ENCODE results near the gene AKNA.

The AKNA gene

DNA sequence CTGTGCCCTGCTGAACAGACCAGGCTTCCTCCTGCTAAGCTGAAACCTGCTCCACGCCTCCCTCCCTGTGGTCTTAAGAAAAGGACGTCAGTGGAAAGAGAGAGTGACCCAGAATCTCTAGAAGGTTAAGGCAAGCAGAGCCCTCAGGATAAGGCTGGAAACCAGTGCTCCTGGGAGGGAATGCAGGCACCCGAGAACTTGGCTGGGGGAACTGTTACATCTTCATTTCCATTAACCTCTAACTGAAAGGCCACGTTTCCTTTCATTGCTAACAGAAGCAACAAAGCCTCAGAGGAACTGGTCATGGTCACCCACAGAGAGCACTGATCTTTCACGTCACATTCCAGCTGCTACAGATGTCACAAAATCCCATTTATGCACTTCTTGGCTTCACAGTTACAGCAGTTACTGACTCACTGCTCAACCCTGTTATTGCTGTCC is 26.1 kb upstream of the AKNA start:
- no peak for DNase-seq

DNA sequence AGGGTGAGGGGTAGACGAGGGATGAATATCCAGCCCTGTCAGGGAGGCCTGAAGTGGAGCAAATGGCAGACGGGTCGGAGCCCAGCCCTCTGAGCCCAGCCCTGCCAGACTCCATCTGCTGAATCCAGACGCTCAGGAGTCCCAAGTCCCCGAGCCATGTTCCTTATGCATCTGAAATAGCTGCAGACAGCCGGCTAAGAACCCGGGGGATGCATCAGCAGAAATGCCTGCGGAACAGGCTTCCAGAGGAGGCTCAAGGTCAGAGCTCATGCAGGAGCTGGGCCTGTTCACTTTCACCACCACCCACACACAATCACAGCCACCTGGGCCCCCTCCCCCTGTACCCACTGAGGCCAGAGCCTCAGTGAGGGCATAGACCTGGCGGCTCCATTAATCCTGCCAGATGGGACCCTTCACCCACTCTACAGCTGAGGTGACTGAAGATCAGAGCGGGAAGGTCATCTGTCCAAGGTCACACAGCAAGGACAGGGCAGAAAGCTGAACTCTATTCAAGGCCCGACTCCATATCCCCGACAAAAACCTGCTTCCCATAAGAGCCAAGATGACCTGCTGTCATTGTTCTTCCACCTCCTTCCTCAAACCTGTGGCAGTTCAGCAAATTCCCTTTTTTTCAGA is 24.4 kb upstream of the AKNA start:
- no peak for DNase-seq

DNA sequence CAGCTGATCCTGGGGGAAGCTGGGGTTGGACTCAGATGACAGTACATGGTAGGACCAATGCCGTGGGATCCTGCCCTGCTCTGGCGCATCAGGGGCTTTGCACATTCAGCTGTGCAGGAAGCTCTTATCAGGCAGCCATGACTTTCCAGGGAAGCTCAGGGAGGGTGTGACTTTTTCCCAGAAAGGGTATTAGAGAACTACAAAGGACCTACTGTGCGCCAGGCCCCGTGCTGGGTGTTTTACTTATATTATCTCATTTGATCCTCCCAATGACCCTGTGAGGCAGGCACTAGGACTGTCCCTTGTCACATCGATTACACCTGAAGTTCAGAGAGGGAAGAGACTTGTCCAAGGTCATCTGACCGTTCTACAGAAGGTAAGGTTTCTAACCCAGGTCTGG is 23.7 kb upstream of the AKNA start:
- no peak for DNase-seq

DNA sequence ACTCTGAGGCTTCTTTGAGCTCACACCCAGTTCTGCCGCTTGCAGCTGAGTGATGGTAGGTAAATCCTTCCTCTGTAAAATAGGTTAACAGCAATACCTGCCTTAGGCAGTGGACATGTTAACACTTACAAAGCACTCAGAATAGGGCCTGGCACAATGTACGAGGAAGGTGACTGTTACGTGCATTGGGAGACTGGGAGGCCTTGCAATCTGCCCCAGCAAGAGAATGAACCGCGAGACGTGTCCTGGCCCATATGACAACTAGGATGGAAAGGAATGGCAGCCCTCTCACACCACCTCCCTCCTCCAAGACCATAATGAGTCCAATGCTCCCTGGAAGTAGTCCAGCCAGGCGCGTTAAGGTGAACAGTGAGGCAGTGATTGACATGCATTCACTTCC is 23.1 kb upstream of the AKNA start:
- DNase-seq = no peak

DNA sequence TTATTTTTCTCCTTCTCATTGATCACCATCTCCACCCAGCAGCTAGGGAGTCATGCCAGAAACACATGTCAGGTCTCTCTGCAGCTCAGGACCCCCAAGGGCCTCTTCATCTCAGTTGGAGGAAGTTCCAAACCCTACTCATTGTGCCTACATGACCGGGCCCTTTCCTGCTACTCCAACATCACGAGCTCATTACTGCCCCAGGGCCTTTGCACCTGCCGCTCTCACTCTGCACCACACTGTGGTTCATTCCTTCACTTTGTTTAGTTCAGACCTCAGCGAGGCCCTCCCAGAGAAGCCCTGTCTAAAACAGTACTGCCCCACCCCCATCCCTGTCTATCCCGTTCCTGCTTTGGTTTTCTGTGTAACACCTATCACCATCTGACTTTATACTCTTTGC is 22.1 kb upstream of the AKNA start:
- DNase-seq = no peak

DNA sequence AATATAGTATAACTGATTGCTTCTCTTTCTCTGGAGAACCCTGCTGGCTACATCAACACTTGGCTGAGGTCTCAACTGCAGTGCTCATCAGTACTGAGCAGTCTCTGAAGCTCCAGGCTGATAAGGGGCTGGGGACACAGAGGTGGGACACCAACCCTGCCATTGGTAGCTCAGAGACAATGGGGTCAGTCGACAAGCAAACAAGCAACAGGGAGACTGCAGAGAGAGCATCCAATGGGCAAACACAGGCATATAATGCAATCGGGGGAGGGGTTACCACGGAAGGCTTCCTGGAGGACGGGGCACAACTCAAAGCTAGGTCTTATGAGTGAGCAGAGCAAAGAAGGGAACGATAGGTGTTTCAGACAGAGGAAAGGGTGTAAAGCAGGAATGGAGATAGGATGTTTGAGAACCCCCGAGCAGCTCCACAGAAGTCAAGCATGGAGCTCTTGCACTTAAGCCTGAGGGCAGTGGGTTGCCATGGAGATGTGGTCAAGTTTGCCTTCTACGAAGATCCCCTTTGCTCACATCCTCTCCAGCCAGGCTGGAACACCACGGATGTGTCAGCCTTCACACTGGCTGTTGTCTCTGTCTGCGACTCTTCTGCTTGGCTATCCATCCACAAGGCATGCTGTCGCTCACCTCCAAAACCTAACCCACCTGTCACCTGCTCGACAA is 21.5 kb upstream of the AKNA start:
- peak; percentile 41 for DNase-seq

DNA sequence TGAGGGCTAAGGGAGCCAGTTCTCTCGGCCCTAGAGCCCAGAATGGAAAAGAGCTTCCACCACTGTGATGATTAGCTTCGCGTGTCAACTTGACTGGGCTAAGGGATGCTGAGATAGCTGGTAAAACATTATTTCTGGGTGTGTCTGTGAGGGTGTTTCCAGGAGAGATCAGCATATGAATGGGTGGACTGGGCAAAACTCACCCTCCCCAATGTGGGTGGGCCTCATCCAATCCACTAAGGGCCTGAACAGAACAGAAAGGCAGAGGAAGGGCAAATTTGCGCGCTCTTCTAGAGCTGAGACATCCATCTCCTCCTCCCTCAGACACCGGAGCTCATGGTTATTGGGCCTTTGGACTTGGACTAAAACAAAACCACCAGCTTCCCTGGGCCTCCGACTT is 20.9 kb upstream of the AKNA start:
- no peak for DNase-seq

DNA sequence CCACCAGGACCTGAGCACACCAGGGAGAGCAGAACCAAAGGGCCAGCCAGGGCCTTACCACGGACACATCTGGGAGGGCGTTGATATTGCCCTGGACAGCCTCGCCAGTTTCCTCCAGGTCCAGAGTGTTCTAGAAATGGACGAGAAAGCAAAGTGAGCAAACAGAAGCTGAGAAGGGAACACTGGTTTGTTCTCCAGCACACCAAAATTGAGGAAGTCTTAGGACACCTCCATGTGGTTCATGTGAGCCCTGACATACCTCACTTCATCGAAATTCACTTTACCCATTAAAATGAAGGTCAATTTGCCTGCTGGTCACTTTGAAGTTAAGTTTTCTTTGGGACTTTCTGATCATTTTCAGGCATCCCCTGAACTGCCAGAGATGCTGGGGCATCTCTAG is 20.1 kb upstream of the AKNA start:
- DNase-seq = no peak

DNA sequence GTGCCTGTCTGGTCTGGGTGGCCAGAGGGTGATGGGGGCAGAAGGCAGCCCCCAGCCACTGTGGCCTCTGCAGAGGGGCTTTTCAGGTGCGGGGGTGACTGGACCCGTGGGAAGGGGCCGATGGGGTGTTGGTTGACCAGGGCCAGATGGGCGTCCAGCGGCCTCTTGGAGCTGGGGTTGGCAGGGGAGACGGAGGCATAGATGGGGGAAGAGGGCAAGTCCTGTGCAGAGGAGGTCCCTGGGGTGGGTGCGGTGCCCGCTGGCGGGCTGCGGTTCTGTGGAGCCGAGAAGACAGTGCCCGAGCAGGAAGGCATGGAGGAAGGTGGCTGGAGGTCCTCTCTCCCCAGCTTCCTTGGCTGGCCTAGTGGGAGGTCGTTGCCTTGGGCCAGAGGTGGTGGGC is 18.7 kb upstream of the AKNA start:
- DNase-seq = no peak

DNA sequence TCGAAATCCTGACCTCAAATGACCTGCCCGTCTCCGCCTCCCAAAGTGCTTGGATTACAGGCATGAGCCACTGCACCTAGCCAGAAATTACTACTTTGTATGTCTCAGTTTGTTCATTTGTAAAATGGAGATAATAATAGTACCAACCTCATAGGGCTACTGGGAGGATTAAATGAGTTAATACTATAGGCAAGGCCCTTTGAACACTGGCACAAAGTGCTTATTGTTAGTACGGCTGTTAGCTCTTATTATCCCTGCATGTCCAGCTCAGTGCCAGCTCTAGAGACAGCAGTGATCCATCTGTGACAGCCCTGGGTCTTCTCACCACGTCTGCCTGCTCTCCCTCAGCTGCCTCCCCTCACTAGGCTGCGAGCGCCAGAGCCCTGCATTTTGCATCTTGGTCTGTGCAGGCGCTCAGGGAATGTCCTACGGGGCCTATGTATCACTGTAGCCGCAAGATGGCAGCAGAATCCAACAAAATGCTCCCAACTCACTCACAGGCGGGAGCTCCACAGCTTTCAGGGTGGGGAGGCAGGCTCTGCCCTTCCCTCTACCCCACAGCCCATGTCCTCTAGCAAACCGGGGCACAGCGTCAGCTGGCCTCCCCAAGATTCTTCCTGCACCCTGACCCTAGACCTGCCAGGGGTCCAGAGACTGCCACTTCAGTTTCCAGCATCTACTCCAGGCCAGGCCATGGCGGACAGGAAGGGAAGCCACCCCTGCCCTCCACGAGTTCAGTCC is 17.7 kb upstream of the AKNA start:
- peak; percentile 4 for DNase-seq

DNA sequence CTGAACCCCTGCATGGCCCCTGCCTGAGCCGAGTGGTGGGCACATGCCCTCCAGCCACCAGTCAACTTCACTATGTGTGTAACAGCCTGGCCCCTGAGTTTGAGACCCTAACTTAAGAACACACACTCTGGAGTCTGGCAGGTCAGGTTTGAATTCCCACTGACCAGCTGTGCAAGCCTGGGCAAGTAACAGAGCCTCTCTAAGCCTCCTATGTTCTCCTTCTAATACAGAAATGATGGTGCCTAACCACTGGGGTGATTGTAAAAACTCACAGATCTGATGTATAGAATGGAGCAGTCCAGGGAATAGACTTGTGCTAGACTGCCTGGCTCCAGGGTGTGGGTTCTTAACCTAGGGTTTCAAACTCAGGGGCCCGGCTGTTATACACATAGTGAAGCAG is 16.7 kb upstream of the AKNA start:
- DNase-seq = no peak

DNA sequence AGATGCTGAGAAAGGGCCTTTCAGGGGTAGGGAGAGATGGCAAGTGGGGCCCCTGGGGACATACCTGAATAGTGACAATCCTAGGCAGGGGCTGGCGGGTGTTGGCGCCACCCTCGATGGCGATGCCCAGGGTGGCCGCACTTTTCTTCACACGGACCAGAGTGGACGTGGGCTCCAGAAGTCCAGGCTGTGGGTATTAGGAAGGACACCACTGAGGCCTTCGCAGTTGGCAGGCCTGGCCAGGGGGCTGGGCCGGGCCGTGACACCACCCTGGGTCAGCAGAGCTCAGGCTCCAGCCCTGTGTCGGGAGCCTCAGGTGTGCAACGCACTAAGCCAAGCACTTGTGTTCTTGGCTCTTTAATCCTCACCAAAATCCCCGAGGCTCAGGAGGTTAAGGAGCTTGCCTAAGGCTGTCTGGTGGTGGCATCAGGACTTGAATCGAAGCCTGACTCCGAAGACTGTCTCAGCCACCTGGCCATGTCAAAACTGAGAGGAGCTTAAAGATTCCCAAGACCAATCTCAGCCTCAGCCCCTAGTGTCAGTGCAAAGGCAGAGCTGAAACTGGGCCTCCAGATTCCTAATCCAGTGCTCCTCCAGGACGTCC is 15.5 kb upstream of the AKNA start:
- no peak for DNase-seq

DNA sequence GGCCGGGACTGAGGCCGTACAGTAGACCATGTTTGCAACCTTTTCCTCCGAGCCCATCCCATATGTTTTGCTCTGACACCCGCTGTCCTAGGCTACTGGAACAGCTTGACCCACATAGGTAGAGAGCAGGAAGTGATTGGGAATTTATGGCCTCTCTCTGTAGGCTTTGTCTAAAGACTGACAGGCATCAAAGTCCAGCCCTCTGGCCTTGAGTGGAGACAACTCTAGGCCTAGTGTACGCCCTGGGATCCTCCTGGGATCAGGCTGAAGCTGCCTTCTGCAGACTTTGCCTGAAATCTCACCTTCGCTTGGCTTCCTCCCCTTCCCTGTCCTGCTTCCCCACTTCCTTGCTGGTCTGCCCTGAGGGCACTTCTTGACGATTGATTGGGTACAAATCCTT is 13.6 kb upstream of the AKNA start:
- DNase-seq = no peak

DNA sequence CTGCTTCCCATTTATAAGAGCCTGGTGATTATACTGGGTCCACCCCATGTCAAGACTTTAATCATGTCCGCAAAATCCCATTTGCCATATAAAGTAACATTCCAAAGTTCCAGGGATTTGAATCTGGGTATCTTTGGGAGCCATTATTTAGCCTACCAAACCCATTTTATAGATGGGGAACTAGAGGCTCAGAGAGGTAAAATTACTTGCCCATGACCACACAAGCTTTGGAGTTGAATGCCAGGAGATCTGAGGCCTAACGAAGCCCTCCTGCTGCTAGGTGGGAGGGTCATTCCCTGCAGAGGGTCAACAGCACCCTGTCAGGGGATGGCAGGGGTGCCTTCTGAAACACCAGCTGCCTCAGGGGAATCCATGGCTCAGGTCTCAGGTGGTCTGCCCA is 13.0 kb upstream of the AKNA start:
- DNase-seq = no peak

DNA sequence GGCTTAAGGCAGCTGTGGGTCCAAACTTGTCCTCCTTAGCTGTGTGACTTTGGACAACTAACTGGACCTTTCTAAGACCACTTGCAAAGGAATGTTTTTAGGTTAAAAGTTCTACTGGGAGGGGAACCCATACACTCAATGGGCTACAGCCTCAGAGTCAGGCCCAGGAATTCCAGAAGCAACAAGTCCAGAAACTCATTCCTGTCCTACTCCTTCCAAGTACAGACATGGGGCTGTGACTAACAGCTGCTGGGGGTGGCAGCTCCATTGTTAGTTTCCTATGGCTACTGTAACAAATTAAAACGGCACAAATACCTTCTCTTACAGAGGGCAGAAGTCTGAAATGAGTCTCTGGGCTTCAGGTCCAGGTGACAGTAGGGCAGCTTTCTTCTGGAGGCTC is 12.4 kb upstream of the AKNA start:
- no peak for DNase-seq

DNA sequence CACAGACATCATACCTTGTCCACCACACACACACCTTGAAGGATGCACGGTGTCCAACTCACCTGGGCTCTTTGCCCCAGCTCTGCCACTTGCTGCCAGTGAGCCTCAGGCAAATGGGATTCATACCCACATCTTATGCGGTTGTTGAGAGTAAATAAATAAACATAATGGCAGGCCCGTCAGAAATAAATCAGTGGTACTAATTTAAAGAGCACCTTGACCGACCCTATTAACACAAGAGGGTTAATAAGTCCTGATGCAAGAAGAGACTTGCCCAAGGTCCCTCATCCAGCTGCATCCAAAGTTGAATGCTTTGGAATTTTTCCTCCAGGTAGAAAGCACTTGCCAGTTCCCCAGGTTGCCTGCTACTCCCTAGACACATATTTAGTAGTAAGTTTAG is 11.6 kb upstream of the AKNA start:
- DNase-seq = peak; percentile 33

DNA sequence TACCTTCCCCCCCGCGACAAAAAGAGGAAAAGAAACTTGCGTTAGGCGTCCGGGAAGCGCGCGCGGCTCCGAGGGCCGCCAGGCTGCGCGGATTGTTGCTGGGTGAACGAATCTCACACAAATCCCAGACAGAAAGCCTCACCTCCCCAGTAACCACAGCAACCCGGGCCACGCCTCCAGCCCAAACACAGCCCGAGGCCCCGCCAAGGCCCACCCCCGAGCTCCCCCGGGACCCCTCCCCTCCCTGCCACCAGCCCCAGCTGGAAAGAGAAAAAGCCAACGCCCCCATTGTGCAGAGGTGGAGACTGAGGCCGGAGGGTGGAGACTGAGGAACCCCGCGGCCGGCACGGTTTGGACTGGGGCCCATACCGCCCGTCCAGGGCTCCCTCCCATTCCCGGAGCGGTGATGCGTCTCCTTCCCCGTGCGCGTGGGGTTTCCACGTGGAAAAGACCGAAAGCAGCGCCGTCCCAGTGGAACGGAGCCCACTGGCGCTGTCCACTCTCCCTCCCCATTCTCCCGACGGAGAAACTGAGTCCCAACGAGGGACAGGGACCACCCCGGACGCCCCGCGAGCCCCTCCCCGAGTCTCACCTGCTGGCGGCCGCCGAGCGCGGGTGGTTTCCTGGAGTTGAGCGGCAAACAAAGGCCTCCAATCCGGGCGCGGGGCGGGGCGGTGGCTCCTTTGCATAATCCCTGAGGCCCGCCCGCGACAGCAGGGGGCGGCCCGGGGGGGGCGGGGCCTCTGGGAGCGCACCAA is 10.2 kb upstream of the AKNA start:
- DNase-seq = no peak

DNA sequence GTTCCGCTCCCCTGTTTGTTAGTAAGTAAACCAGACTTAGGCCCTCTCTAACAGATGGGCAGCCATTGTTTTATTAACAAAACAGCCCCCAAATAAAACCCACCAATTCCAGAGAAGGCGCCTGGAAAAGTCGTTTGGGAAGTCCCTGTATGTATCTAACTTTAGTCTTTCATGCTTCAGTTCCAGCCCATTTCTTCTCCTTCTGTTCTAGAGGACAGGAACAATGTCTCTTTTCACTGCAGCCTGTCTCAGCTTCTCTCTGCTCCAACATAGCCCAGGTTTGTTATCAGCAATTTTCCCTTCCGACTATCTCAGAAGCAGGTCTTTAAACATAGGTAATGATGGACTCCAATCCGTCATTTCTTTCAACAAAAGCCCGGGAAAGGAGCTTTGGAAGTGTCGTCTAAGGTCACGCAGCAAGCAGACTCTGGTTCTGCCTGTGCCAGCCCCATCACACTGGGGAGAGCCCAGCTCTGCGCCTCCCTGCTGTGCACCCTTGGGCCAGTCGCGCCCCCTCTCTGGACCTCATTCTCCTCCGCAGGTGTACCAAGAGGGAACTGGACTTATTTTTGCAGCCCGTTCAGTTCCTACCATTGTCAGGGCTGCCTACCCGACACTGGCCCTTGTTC is 9.6 kb upstream of the AKNA start:
- no peak for DNase-seq

DNA sequence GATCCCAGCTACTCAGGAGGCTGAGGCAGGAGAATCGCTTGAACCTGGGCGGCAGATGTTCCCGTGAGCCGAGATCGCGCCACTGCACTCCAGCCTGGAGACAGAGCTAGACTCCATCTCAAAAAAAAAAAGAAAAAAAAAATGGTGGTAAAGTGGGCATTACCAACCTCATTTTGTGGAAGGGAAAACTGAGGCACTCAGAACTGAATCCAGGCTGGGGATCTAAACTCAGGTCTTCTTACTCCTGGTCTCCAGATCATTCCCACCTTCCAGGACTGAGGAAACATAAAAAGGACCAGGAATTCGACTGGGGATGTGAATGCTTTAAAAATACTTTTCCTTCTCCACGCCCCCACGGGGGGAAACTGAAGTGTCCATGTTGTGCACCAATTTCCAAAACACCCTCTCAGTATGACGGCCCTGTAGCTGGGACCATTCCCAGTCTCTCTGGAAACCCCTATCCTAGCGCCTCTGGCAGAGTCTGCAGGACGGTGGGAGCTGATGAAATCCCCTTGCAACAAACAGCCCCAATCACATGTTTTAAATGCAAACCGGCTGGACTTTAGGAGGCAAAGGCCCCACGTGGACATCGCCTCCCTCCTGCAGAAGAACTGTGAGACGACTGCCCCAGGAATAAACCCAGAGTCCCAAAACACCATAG is 8.9 kb upstream of the AKNA start:
- no peak for DNase-seq

DNA sequence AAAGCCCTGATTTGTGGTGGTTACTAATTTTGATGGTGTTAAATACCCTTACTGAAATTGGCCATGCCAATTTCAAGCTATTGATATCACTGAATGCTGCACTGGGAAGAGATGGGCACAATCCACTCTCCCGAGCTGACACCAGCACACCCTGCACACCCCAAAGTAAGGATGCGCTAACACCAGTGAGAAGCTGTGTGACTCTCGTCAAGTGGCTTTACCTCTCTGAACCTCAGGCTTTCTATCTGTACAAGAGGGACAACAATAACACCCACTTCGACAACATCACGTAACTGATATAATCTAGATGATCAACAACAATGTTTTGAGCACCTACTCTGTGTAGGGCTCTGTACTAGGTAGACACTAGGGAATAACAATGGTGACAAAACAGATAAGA is 8.0 kb upstream of the AKNA start:
- DNase-seq = no peak

DNA sequence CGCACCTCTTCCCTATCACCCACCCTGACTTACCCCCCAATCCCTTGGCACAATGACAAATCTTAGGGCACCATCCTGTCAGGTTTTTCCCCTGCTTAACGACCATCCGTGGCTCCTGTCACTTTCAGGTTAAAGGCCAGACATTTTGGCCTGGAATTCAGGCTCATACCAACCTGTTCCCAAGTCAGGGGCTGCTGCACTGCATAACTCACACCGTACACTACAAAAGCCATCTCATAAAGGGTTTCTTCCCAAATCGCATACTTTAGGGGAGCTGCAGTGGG is 7.5 kb upstream of the AKNA start:
- DNase-seq = no peak

DNA sequence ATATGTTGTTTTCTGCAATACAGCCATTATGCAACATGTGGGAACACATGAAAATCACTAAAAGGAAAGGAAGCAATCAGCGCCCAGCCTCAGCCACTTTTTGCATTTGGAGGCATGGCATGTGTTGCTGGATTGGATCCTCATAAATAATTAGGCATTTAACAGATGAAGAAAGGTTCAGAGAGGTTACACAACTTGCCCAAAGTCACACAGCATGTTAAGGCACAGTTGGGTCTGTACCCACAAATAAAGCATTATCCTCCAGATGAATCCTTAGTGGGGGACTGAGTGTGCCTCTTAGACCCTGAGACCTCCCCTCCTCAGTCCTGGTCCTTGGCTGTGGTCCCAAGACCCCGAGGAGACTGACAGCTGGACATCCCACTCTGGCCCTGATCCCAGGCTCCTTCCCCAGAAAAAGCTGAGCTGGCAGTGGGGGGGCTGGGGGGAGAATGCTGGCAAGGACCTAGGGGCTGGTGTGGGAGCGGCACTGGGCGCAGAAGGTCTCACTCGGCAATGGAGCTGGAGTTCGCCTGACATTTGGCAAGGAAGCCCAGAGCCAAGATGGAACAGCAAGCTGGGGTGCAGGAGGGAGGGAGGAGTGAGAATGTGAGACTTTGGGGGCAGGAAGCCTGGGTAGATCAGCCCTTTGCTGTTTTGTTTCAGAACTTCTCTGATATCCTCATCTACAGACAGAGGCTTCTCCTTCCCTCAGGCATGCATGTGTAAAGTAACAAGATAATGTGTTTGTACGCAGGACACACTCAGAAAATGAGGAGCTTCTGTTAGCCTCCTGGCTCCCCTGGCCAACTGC is 6.9 kb upstream of the AKNA start:
- no peak for DNase-seq
